ENCODE data around the gene MAPK10. TPM values are rescaled to one million over a fixed set of nuclear protein-coding genes. Genes with fewer than 3 reads are reported as not detected.
"Not testable (repeated sequence)": the region's sequence is repeated elsewhere in the genome, so short reads cannot be mapped to it uniquely, and the experiment has no call there.

Gene MAPK10
- polyA plus RNA-seq, 3 donors = 54.5 to 84.6 (median 80.2) TPM

DNA sequence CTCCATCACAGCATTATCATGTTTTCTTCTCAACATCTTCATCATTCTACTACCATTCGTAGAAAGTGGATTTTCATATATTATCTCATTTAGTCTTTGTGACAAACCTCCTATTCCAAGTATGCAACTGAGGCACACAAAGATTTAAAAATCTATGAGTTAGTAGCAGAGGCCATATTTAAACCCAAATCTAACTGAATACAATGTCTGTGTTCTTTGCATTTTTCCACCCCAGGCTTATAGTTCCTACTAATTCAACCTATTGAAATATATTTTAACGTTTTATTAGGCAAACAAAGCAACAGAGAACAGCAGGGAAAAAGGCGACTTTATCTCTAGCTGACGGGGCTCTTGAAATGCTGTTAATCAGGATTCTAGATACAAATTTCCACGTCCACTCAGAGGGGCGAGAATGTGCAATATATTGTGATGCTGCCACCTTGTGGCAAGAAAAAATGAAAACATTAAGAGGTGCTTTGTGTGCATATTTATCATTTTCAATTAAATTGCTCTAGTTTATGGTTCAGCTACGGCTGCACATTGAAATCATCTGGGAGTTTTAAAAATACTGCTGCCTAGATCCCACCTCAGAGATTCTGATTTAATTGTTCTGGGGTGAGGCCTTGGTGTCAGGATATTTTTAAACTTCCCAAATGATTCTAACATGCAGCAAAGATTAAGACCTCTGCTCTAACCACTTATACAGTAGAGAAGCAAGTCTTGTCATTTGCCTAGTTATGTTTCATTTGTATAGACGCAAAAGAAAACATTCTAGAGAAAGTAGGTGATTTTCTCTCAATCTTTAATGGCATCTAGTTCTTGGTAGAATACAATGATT lies 315.9 kb downstream of the MAPK10 start:
- DNase-seq = peak; percentile 67

DNA sequence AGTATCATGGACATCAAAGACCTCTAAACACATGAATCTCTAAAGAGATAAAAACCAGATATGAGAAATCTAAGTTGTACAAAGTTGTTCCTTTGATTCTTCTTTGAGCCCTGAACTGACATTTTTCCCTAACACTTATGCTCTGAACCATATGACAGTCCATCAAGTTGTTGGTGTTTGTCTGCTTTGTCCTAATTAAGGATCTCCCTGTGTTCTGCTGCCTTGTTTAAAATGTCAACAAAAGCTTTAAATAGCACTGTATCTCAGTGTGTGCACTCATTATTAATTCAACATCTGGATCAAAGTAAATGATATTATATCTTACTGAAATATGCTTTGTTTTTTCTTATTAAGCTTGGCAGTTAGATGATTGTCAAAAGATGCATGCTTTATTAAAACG lies 321.8 kb downstream of the MAPK10 start:
- DNase-seq = no peak

DNA sequence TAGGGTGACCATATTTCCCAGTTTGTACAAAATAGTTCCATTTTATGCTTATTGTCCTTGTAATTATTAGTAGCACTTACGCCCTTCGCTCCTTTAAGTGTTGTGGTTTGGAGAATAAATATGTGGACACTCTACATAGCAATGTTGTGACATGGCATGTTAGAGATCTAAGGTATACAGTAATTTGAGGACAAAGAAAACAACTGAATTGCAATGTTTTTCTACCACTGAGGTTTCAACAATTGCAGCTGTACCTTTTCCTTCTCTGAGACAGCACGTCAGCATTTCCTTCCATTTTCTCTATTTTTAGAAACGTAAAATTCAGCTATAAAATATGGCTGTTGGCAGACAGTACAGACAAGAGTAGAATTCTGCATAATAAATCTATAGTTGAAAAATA lies 323.1 kb downstream of the MAPK10 start:
- no peak for DNase-seq

DNA sequence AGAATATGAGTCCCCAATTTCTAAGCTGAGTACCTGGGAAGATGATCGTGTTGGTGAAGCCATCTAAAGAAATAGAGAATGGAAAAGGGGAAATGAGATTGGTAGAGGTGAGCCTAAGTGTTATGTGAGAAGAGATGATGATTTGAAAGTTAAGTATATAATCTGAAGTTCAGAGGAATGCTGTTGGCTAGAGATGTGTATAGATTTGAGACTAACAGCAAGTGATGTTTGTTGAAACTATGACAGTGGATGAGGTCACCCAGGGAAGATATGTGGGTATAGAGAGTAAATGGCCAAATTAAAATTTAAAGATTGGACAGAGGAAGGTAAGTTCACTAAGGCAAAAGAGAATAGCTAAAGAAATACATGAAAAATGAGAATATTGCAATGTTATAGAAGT lies 324.2 kb downstream of the MAPK10 start:
- DNase-seq = no peak

DNA sequence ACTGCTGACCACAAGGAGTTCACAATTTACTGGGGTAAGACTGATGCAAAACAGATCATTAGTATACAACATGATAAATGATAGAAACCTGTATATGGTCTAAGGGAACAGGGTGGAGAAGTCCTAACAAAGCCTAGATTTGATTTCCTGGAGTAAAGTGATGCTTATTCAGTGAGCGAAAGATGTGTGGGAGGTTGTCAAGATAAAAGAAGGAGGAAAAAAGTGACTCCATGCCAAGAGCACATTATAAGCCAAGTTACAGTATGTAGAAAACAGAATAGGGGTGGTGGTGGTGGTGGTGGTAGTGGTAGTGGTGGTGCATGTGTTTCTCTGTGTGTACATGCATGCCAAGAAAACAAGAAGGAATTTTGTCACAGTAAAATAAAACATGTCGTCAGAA lies 325.2 kb downstream of the MAPK10 start:
- DNase-seq = no peak

DNA sequence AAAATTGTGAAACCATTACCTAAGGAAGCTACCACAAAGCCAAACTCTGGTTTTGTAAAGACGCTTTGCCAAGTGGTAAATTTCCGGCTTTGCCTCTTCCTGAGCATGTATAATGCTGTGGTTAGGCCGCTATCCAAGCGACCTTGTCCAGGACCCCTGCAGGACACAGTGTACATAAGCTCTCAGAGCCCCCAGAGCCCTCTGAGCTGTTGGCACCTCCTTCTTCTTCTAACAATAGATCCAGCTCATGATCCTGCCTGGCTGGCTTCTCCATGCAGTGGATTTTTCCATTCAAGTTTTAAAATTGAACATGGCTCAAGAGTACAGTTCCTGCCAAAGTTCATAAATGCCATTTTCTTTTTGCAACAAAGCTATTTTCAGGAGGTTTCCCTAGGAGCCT lies 326.7 kb downstream of the MAPK10 start:
- no peak for DNase-seq

DNA sequence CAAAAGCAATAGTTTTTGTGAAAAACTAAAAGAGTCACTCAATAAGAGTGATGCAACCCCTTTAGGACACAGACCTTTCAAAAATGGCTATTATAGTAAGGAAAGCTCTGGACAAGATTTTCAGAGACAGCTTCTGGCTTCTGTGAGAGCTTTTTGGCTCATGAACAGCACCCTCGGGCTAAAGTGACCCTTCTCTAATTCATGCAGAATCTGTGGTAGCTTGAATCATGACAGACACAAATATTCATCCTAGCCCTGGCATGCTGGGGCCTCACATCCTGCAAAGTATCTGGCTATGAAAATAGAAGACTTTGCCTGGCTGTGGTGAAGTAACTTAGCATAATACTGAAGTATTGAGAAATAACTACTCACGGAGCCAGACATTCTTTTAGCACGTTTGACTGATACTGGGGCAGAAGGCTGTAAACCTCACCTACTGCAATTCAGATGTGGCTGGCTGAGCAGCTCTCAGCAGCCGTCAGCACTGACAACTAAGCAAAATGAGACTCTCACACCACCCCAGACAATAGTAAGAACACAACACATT lies 327.3 kb downstream of the MAPK10 start:
- no peak for DNase-seq

DNA sequence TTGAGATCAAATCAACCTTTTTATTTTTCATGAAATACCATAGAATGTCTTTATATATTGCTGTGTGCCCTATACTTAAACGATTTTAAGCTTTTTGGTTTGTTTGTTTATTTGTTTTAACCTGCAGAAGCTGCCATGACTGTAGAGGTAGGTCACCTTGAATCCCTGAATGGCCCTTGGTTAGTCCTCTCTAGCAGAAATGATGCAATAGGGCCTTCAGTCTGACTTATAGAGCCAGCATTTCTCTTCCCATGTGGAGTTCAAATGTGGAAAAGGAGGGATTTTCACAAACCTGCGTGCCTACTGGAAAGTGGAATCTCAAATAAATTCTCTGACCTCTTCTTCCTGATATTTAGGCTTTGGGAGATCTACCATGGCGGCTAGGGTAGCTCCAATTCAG lies 327.9 kb downstream of the MAPK10 start:
- no peak for DNase-seq

DNA sequence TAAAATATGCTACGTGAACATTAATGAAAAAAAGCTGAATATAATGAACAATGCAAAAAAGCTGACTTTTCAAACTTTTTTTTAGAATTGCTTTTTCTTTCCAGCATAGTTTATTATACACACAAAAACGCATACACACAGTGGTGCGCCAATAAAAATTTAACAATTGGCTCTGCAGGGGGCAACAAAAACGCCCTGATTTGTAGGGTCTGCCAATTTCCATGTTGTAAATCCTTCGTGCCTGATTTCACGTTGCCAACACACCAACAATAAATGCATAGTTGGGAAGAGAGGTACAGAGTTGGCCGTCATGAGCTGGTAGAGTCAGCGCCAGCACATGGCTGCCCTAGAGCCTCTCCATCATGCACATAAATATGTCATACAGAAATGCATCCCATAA lies 333.1 kb downstream of the MAPK10 start:
- no peak for DNase-seq

DNA sequence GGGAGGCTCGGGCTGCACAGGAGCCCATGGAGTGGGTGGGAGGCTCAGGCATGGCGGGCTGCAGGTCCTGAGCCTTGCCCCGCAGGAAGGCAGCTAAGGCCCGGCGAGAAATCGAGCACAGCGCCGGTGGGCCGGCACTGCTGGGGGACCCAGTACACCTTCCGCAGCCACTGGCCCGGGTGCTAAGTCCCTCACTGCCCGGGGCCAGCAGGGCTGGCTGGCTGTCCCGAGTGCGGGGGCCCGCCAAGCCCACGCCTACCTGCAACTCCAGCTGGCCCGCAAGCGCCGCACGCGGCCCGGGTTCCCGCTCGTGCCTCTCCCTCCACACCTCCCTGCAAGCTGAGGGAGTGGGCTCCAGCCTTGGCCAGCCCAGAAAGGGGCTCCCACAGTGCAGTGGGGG lies 338.2 kb downstream of the MAPK10 start:
- not testable (repeated sequence) for DNase-seq

DNA sequence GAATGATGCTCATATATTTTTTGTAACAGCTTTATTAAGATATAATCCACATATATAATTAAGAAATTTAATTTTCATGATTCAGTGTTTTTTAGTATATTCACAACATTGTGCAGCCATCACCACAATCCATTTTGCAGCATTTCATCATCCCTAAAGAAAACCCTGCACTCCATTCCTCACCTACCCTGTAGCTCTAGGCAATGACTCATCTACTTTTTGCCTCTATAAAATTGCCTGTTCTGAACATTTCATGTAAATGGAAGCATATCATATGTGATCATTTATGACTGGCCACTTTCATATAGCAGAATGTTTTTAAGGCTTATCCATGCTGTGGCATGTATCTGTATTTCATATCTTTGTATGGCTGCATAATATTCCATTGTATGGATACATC lies 339.9 kb downstream of the MAPK10 start:
- DNase-seq = no peak

DNA sequence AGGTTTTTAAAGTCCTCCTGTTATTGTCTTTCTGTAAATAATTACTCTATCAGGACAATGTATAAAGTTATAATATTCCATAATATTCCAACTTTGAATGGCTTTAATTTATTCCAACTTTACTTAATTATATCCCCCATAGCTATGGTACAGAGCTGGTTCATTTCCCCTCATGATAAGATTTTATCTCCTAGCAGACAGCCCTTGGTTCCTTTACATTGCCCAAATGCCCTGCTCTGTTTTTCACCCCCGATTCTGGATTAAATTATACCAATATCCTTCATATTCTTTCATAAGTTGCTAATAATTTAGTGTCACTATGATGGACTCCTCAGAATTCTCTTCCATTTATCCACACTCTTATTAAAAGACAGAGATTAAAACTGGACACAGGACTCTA lies 340.5 kb downstream of the MAPK10 start:
- no peak for DNase-seq

DNA sequence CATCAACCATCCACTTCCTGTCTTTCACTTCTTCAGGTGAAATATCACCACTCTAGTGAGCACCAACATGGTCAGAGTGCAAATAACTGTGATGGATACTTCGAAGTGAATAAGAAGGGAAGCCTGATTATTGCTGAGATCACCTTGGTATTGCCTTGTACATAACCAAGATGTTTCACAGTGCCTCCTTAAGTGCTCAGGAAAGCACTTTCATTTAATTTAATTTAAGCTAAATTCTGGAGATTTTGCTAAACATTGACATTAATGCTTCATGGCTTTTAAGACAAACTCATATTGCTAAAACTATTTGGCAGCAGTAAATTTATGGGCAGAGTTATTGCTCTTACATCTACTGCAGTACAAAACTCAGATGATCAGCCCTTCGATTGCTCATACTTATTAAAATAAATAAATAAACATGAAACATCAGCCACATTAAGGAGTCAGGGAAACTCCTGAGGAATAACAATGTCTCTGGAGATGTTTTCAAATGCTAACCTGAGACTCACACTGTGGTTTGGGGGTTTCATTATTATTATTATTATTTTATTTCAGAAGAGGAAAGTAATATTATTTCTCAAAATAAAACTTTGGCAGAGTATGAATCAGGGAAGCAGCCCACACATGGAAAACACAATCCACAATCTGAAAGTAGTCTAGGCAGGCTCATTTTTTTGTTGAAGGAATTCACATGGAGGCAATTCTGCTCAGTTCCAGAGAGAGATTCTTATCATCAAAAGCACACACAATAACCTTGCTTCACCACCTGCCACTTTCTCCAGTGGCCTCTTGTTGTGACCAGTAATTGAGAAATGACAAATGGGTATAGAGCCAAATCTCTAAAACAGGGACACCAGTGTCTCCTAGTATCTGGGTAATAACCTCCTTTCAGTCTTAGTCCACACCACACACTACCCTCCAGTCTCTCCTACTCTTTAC lies 344.2 kb downstream of the MAPK10 start:
- DNase-seq = no peak

DNA sequence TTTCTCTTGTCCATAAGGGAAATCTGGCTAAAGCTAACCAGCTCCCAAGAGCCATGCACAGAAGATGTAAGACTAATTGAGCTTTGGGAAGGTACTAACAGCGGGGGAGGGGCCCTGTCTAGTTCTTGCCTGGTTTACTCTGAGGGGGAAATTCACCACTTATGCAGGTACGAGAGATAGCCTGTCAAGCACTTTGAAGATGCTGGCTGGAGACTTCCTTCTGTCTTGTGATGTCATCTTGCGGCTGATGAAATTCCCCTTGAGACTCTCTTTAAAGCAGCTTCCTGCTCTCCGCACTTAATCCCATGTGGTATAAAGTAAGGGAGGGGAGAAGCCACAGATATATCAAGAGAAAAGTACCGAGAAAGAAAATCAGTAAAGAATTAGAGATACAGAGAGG lies 345.3 kb downstream of the MAPK10 start:
- DNase-seq = no peak

DNA sequence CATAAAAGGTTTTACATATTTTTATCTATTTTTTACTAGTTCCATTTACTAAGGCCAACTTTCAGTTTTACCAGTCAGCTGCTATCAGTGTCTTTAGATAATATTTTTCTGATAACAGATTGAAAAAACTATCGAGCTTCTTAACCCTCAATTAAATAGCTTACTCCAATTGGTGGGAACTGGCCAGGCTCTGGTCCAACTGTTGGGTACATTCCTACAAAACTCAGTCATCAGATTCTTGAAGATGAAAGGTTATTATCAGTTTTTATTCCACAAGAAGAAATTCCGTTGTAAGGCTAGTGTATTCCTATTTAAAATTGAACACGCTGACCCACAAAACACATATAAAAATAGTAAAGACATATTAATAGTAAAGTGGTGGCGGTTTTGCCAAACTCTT lies 346.2 kb downstream of the MAPK10 start:
- DNase-seq = no peak

DNA sequence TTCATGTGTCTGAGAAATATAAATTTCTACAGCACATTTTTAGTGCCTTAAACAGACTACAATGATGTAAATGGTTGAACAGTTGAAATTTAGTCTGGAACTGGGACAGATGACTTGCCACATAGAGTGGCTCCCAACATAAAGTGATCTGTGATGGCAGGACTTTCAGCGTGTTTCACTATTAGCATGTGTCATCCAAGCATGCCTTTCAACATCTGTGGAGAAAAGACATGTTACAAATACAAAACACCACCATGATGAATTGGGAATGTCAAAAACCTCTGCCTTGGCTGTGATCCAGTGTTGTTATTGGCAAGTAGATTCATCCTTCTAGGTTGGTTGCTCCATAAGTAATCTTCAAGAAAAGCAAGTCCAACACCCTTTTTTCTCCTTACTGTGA lies 348.7 kb downstream of the MAPK10 start:
- no peak for DNase-seq

DNA sequence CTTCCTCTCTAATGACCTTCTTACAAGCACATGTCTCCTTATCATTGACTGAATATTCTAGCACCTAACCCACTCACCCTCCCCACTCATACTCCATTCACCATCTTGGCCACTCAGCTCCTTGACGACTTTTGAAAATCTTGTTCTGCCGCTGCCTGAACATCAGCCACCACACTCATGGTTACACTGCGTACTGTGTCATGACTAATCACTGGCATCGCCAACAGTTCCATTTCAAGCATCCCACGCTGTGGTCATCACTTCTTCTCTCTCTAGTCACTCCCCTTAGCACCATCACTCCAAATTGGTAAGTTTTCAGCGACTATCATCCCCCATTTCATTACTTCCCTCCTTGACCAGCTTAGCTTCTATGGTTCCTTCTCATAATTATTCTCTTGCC lies 352.8 kb downstream of the MAPK10 start:
- no peak for DNase-seq

DNA sequence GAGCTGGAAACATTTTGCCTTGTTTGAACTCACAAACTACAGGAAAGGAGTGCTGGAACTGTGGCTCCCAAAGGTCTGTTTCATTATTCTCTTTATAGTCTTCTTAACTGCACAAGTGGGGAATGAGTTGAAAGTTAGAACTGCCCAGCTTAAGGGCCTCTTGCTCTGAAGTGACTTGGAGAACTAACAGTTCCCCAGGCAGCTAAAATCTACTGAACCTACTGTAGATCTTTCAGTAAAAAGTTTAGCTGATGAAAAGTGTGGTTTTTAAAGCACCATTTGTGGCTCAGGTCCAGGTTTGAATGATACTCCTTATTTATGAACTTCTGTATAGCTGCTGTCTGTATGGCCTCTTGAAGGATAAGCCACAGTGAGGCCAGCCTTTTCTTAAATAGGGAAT lies 353.8 kb downstream of the MAPK10 start:
- no peak for DNase-seq

DNA sequence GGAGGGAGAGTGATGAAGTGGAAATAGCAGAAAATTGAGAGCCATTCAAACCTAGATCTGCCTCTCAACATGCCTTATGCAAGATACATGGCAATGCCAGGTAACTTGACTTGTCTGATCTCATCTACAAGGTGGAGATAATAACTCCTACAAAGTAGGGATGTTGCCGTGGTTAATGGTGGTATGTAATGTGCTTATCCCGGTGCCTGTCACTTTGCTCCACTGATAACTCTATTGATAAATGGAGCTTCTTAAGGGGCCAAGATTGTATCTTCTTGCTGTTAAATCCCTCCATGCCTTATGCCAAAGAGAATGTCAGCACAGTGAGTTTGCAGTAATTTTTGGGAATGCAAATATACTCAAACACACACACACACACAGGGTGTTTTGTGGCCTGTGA lies 355.8 kb downstream of the MAPK10 start:
- DNase-seq = no peak

DNA sequence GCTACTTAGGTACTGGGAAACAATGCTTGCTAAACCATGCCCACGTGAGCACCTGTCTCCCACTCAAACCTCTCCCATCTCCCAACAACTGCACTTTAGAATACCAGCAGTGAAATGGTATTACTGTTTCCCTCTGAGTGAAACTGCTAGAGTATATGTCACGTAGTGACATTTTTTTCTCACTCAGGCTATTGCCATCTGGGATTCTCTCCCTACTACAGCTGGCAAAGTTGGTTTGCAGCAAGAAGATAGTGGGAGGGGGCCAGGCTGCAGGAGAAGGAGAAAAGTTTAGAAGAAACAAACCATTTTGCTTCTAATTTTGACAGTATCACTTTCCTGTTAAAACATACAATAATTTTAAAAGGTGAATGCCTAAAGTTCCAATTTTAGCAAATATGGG lies 358.3 kb downstream of the MAPK10 start:
- DNase-seq = no peak

DNA sequence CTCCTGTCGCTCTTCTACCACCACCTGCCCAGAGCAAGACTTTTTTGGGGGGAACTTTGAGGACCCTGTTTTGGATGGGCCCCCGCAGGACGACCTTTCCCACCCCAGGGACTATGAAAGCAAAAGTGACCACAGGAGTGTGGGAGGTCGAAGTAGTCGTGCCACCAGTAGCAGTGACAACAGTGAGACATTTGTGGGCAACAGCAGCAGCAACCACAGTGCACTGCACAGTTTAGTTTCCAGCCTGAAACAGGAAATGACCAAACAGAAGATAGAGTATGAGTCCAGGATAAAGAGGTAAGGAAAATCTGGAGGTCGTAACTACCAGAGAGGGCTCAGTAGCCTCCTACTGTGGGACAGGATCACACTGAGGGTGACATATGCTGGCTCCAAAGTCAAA lies 364.5 kb downstream of the MAPK10 start:
- DNase-seq = no peak

DNA sequence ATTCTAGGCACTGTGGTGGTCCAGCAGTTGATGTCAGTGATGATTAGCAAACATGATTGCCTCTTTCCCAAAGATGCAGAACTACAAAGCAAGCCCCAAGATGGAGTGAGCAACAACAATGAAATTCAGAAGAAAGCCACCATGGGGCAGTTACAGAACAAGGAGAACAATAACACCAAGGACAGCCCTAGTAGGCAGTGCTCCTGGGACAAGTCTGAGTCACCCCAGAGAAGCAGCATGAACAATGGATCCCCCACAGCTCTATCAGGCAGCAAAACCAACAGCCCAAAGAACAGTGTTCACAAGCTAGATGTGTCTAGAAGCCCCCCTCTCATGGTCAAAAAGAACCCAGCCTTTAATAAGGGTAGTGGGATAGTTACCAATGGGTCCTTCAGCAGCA lies 365.3 kb downstream of the MAPK10 start:
- DNase-seq = no peak

DNA sequence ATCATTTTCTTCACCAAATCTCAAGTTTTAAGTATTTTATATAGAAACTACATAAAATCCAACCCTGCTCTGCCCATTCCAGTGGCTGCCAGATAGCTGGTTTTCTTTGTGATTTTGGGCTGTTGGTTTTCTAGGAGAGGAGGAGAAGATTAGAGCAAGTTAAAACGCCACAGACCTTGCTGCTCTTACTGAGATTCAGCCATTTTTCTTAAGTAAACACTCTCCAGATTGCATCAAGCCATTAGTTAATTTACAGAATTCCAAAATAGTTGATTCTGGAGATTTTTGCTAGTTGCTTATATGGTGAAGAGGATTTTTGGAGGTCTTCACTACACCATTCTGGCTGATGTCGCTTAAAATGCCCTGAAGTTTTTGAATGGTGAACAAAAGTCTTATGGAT lies 366.2 kb downstream of the MAPK10 start:
- no peak for DNase-seq

Data from renal pelvis (tissue), 4 donors.